ENCODE data around the gene SPIRE1.
"Not testable (repeated sequence)": the region's sequence is repeated elsewhere in the genome, so short reads cannot be mapped to it uniquely, and the experiment has no call there.

SPIRE1 gene

DNA sequence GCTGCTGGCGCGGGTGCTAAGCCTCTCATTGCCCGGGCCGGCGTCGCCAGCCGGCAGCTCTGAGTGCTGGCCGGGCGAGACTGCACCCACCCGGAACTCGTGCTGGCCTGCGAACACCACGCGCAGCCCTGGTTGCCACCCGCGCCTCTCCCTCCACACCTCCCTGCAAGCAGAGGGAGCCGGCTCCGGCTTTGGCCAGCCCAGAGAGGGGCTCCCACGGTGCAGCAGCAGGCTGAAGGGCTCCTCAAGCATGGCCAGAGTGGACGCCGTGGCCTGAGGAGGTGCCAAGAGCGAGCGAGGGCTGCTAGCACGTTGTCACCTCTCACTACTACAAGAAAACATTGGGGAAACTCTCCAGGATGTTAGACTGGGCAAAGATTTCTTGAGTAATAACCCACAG, 98.6 kb downstream of the SPIRE1 start:
- H3K9ac ChIP-seq, result no peak overlapping the region
- no peaks in the 10 kb centered on the region for H3K27me3 ChIP-seq
- no peak overlapping the region for H3K27ac ChIP-seq
- TF ChIP-seq Cebpa-rat (IDR thresholded peaks at IDR 0.05), result no peak
- H4K20me1 ChIP-seq, result no peaks in the 10 kb centered on the region
- no peaks in the 10 kb centered on the region for H3K36me3 ChIP-seq
- H3K4me2 ChIP-seq, result no peak overlapping the region
- H3K4me1 ChIP-seq, result no peaks in the 10 kb centered on the region
- H3K4me3 ChIP-seq, result no peak overlapping the region
- peaks cover 55% of the 10 kb centered on the region for H3K9me3 ChIP-seq

DNA sequence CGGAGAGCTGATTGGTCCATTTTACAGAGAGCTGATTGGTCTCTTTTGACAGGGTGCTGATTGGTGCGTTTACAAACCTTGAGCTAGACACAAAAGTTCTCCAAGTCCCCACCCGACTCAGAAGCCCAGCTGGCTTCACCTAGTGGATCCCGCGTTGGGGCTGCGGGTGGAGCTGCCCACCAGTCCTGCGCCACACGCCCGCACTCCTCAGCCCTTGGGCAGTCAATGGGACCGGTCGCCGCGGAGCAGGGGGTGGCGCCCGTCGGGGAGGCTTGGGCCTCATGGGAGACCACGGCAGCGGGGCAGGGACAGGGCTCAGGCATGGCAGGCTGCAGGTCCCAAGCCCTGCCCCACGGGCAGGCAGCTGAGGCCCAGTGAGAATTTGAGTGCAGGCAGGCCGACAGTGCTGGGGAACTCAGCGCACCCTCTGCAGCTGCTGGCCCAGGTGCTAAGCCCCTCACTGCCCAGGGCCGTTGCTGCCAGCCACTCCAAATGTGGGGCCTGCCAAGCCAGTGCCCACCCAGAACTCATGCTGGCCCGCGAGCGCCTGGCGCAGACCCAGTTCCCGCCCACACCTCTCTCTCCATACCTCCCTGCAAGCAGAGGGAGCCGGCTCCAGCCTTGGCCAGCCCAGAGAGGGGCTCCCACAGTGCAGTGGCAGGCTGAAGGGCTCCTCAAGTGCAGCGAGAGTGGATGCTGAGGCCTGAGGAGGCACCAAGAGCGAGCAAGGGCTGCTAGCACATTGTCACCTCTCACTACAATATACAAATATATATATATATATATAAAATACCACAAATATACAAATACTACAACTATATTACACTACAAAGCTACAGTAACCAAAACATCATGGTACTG, 100.7 kb downstream of the SPIRE1 start:
- no peak overlapping the region for H3K9ac ChIP-seq
- no peak overlapping the region for H3K4me2 ChIP-seq
- H3K4me3 ChIP-seq, result no peak overlapping the region
- no peaks in the 10 kb centered on the region for H3K36me3 ChIP-seq
- H4K20me1 ChIP-seq, result no peaks in the 10 kb centered on the region
- no peak overlapping the region for H3K27ac ChIP-seq
- peaks cover 76% of the 10 kb centered on the region for H3K9me3 ChIP-seq
- no peaks in the 10 kb centered on the region for H3K4me1 ChIP-seq
- H3K27me3 ChIP-seq, result no peaks in the 10 kb centered on the region
- no peak for TF ChIP-seq Cebpa-rat (IDR thresholded peaks at IDR 0.05)

DNA sequence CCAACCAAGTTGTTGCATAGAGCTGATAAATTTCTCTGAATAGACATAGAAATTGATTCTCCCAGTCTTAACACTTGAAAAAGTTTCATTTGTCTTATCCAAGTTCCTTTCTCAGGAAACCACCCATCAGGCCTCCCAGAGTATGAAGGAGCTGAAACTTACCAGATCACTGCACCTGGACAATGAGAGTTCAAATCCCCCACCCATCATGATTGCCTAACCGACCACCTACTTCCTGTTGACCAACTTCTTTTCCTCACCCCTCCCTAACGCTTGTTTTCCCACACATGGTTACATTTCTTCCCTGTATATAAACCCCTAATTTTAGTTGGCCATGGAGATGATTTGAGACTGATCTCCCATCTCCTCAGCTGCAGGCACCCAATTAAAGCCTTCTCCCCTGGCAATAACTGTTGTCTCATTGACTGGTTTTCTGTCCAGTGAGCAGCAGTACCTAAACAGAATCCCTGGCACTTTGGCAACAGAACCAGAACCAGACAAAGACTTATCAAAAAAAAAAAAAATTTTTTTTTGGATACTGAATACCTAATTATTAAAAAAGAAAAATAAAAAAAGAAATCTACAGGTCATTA, 103.0 kb downstream of the SPIRE1 start:
- no peak overlapping the region for H3K4me3 ChIP-seq
- H3K27ac ChIP-seq, result no peak overlapping the region
- no peaks in the 10 kb centered on the region for H3K27me3 ChIP-seq
- no peaks in the 10 kb centered on the region for H3K4me1 ChIP-seq
- H4K20me1 ChIP-seq, result no peaks in the 10 kb centered on the region
- no peaks in the 10 kb centered on the region for H3K36me3 ChIP-seq
- H3K4me2 ChIP-seq, result no peak overlapping the region
- H3K9me3 ChIP-seq, result peaks cover 76% of the 10 kb centered on the region
- H3K9ac ChIP-seq, result no peak overlapping the region
- no peak for TF ChIP-seq Cebpa-rat (IDR thresholded peaks at IDR 0.05)

DNA sequence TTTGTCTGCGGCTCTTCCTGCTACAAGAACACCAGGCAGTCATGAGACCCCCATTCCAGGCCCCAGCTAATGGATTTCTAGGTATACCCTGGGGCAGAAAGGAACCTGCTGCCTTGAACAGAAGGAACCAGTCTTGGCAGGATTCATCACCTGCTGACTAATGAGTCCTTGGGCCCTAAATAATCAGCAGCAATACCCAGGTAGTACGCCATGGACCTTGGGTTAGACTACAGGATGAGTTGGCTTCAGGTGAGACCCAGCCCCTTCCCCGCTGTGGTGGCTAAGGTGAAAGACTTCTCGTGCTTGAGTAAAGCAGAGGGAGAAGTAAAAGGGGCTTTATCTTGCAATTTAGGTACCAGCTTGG, 105.0 kb downstream of the SPIRE1 start:
- Histone ChIP-seq H4K20me1 (no peaks in the 10 kb centered on the region), H3K27me3 (no peaks in the 10 kb centered on the region), H3K4me2 (no peak overlapping the region), H3K9me3 (peaks cover 58% of the 10 kb centered on the region), H3K27ac (no peak overlapping the region), H3K9ac (no peak overlapping the region), H3K4me1 (no peaks in the 10 kb centered on the region), H3K4me3 (no peak overlapping the region), H3K36me3 (no peaks in the 10 kb centered on the region)
- no peak for TF ChIP-seq Cebpa-rat (IDR thresholded peaks at IDR 0.05)

DNA sequence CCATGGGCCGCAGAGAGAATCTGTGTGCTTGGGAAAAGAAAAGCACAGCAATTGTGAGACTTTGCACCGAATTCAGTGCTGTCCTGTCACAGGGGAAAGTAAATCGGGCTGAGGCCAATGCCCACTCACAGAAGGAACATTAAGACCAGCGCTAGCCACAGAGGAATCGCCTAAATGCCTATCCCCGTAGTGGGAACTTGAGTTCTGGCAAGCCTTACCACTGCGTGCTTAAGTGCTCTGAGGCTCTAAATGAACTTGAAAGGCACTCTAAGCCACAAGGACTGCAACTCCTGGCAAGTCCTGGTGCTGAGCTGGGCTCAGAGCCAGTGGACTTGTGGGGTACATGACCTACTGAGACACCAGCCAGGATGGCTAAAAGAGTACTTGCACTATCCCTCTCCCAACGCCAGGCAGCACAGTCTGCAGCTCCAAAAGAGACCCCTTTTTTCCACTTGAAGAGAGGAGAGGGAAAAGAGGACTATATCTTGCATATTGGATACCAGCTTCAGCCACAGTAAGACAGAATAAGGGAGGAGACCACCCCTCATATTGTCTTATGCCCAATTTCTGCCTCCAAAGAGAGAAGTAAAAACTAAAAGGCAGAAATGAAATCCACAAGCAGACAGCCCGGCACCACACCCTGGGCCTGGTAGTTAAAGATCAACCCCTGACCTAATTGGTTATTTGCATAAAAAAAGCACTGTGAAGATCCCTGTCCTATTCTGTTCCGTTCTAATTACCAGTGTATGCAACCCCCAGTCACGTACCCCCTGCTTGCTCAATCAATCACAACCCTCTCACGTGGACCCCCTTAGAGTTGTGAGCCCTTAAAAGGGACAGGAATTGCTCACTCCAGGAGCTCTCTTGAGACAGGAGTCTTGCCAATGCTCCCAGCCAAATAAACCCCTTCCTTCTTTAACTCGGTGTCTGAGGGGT, 105.7 kb downstream of the SPIRE1 start:
- H4K20me1 ChIP-seq, H3K4me2 ChIP-seq, H3K36me3 ChIP-seq, H3K27me3 ChIP-seq, H3K4me1 ChIP-seq, H3K9ac ChIP-seq, H3K4me3 ChIP-seq, H3K27ac ChIP-seq: not testable (repeated sequence)
- H3K9me3 ChIP-seq, result peaks cover 51% of the 10 kb centered on the region

DNA sequence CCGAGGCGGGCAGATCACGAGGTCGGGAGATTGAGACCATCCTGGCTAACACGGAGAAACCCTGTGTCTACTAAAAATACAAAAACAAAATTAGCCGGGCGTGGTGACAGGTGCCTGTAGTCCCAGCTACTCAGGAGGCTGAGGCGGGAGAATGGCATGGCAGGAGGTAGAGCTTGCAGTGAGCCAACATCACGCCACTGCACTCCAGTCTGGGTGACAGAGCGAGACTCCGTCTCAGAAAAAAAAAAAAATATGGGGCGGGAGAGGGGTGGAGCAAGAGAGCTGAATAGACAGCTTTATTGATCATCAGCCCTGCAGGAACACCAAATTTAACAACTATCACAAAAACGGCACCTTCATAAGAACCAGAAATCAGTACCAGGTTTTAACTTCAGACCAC, 106.4 kb downstream of the SPIRE1 start:
- not testable (repeated sequence) for H3K4me3 ChIP-seq, H3K27ac ChIP-seq, H3K4me1 ChIP-seq, H3K36me3 ChIP-seq, H3K27me3 ChIP-seq, H3K9ac ChIP-seq, H4K20me1 ChIP-seq, H3K4me2 ChIP-seq
- H3K9me3 ChIP-seq, result peaks cover 44% of the 10 kb centered on the region

DNA sequence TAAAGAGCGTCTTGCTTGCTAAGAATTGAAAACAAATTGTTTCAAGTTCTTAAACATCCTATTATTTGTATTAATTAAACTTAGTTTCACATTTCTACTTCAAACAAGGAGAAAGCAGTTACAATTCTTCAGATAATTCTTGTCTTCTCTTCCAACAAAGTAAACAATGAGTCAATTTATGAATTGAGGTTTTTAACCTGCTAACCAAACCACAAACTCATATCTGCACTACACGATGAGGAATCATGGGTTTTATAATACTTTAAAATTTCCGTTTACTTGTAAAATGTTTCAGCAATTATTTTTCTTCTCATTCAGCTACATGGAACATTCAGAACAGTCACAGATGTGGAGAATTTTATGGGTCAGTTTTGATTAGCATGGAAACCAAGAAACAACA, 114.2 kb downstream of the SPIRE1 start:
- H3K9me3 ChIP-seq, result peaks cover 42% of the 10 kb centered on the region
- no peak overlapping the region for H3K27ac ChIP-seq
- no peaks in the 10 kb centered on the region for H3K4me1 ChIP-seq
- no peak overlapping the region for H3K4me3 ChIP-seq
- H4K20me1 ChIP-seq, result no peaks in the 10 kb centered on the region
- H3K36me3 ChIP-seq, result no peaks in the 10 kb centered on the region
- no peaks in the 10 kb centered on the region for H3K27me3 ChIP-seq
- no peak for TF ChIP-seq Cebpa-rat (IDR thresholded peaks at IDR 0.05)
- no peak overlapping the region for H3K4me2 ChIP-seq
- no peak overlapping the region for H3K9ac ChIP-seq

DNA sequence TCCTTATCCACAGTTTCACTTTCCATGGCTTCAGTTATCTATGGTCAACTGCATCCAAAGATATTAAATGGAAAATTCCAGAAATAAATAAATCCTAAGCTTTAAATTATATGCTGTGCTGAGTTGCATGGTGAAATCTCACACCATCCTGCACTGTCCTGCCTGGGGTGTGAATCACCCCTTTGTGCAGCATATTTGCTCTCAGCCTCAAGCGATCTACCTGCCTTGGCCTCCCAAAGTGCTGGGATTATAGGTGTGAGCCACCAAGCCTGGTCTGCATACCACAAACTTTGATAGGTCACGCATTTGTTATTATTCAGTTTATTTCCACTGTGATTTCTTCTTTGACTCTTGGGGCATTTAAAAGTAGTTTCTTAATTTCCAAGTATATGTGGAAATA, 117.2 kb downstream of the SPIRE1 start:
- H4K20me1 ChIP-seq, result no peaks in the 10 kb centered on the region
- no peak overlapping the region for H3K9ac ChIP-seq
- H3K27me3 ChIP-seq, result no peaks in the 10 kb centered on the region
- no peak overlapping the region for H3K27ac ChIP-seq
- no peak overlapping the region for H3K4me2 ChIP-seq
- no peak for TF ChIP-seq Cebpa-rat (IDR thresholded peaks at IDR 0.05)
- H3K36me3 ChIP-seq, result no peaks in the 10 kb centered on the region
- H3K4me3 ChIP-seq, result no peak overlapping the region
- no peaks in the 10 kb centered on the region for H3K4me1 ChIP-seq
- peaks cover 42% of the 10 kb centered on the region for H3K9me3 ChIP-seq

DNA sequence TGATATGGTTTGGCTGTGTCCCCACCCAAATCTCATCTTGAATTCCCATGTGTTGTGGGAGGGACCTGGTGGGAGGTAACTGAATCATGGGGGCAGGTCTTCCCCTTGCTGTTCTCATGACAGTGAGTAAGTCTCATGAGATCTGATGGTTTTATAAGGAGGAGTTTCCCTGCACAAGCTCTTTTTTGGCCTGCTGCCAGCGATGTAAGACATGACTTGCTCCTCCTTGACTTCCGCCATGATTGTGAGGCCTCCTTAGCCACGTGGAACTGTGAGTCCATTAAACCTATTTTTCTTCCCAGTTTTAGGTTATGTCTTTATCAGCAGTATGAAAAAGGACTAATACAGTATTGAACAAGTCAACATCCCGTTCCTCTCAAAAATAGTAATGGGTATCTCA, 118.7 kb downstream of the SPIRE1 start:
- not testable (repeated sequence) for H4K20me1 ChIP-seq, H3K4me1 ChIP-seq, H3K4me3 ChIP-seq, H3K27ac ChIP-seq, H3K9ac ChIP-seq, H3K36me3 ChIP-seq, H3K27me3 ChIP-seq, H3K4me2 ChIP-seq
- peaks cover 42% of the 10 kb centered on the region for H3K9me3 ChIP-seq

DNA sequence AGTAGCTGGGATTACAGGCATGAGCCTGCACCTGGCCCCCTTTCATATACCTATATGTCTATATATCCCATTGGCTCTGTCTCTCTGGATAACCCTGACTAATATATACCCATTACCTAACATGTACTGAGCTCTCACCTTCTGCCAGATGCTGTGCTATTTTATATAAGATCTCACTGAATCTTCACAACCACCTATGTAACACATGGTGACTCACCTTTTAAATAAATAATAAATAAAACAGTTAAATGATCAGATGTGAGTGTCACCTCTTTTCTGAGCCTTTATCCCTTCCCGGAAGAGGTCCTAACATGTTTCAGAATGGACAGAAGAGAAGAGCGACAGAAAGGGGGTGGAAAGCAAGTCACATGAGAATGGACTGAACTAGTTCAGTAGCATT, 123.1 kb downstream of the SPIRE1 start:
- Histone ChIP-seq H3K4me3 (no peak overlapping the region), H3K36me3 (no peaks in the 10 kb centered on the region), H4K20me1 (no peaks in the 10 kb centered on the region), H3K9me3 (peaks cover 10% of the 10 kb centered on the region), H3K9ac (no peak overlapping the region), H3K4me2 (no peak overlapping the region), H3K27me3 (no peaks in the 10 kb centered on the region), H3K27ac (no peak overlapping the region), H3K4me1 (no peaks in the 10 kb centered on the region)
- TF ChIP-seq Cebpa-rat (IDR thresholded peaks at IDR 0.05), result no peak

All from BLaER1 (cell line).